Left lung (tissue), 10 donors: ENCODE data around the gene GMIP. TPM values are rescaled to one million over a fixed set of nuclear protein-coding genes. Genes with fewer than 3 reads are reported as not detected.
"Not testable (repeated sequence)": the region's sequence is repeated elsewhere in the genome, so short reads cannot be mapped to it uniquely, and the experiment has no call there.

Source experiments
- ATAC-seq: fragments of 200-7000 bp; cut with Tn5 transposase; one replicate; pipeline ENCODE4 v1.9.1; 2020; ENCODE audit warnings: moderate library complexity
- DNase-seq, 4 donors: peaks; one replicate each; pipeline ENCODE4 v3.0.0-alpha.2; 2013 to 2020
- H3K27ac ChIP-seq, 2 donors: fragments of 200-600 bp; sonication (generic) in 1 of 2; one replicate each; pipeline versions ENCODE4 v1.5.0 to v1.8.0; 2020 to 2021
- H3K27me3 ChIP-seq, 2 donors: fragments of 200-600 bp; sonication (generic) in 1 of 2; one replicate each; pipeline versions ENCODE4 v1.5.0 to v1.8.0; 2020 to 2021
- H3K36me3 ChIP-seq, 2 donors: fragments of 200-600 bp; sonication (generic) in 1 of 2; one replicate each; pipeline versions ENCODE4 v1.5.0 to v1.8.0; 2020 to 2021
- H3K4me1 ChIP-seq, 2 donors: fragments of 200-600 bp; one replicate each; pipeline ENCODE4 v1.8.0; 2021
- H3K4me3 ChIP-seq, 2 donors: fragments of 200-600 bp; sonication (generic) in 1 of 2; one replicate each; pipeline versions ENCODE4 v1.5.0 to v1.8.0; 2020 to 2021; ENCODE audit warnings: mild to moderate bottlenecking in 1 of 2
- H3K9me3 ChIP-seq, 2 donors: fragments of 200-600 bp; sonication (generic) in 1 of 2; one replicate each; pipeline versions ENCODE4 v1.5.0 to v1.8.0; 2020 to 2021
- CTCF ChIP-seq, 2 donors: fragments of 200-600 bp; sonication (generic) in 1 of 2; IDR thresholded peaks; one replicate each; pipeline versions ENCODE4 v1.5.0 to v1.8.0; 2021; ENCODE audit warnings: antibody characterized with exemption in 2 of 2
- intact Hi-C, 2 donors: fragments of 100-400 bp; cut with DNase I; formaldehyde crosslinking; loops; one replicate each; pipeline versions ENCODE4 v1.11.2 to v1.14.2; 2022
- polyA plus RNA-seq, 6 donors: library from polyadenylated mRNA; unstranded; fragments of 120-200 nt; gene quantifications; one replicate each; pipeline ENCODE4 v1.2.1, GENCODE V29; 2013; ENCODE audit not compliant: insufficient read length in 6 of 6
- total RNA-seq, 2 donors: library from RNA; stranded (reverse); fragmentation: NEBNext Ultra II Directional; extraction: Animal tissue kit (Norgen Biotek cat#: 25700); gene quantifications; one replicate each; pipeline ENCODE4 v1.2.1, GENCODE V29; 2021
- donor health status: DM: no; HTN: yes; CAD: no.
- donor health status: DM: no; HTN: no; CAD: no.

Gene GMIP
- total and polyA plus RNA-seq, 8 donors, result 9.1 to 57.2 (median 11.1) TPM

- DNase-seq (peak in 1 of 4 donors; percentile 38), ATAC-seq (no peak)
- intact Hi-C loops, result no loop called here
- no peak overlapping the region for H3K4me3 ChIP-seq
- no peak overlapping the region for H3K27ac ChIP-seq
- TF ChIP-seq CTCF (IDR thresholded peaks at IDR 0.05), result no peak
- no peaks in the 10 kb centered on the region for H3K36me3 ChIP-seq
- no peaks in the 10 kb centered on the region for H3K4me1 ChIP-seq
- no peaks in the 10 kb centered on the region for H3K27me3 ChIP-seq
- no peaks in the 10 kb centered on the region for H3K9me3 ChIP-seq
Measured at GRCh38 chr19:19602713-19603324, 40.6 kb downstream of the GMIP start.

- Histone ChIP-seq H3K27me3 (no peaks in the 10 kb centered on the region), H3K9me3 (no peaks in the 10 kb centered on the region), H3K36me3 (no peaks in the 10 kb centered on the region), H3K4me1 (no peaks in the 10 kb centered on the region), H3K4me3 (no peak overlapping the region), H3K27ac (no peak overlapping the region)
- ATAC-seq, result no peak
- intact Hi-C loops, result no loop called here
- peak in 1 of 4 donors; percentile 35 for DNase-seq
- TF ChIP-seq CTCF (IDR thresholded peaks at IDR 0.05), result no peak
Measured at GRCh38 chr19:19602136-19602712, 41.2 kb downstream of the GMIP start.

- Histone ChIP-seq H3K4me1 (peaks cover 0 to 1% of the 10 kb centered on the region in 2 donors), H3K27me3 (no peaks in the 10 kb centered on the region), H3K27ac (no peak overlapping the region), H3K36me3 (no peaks in the 10 kb centered on the region), H3K4me3 (no peak overlapping the region), H3K9me3 (no peaks in the 10 kb centered on the region)
- TF ChIP-seq CTCF (IDR thresholded peaks at IDR 0.05), result no peak
- intact Hi-C loops, result no loop called here
- DNase-seq (peak in 1 of 4 donors; percentile 1), ATAC-seq (no peak)
Measured at GRCh38 chr19:19600793-19601330, 42.6 kb downstream of the GMIP start.

GRCh38 chr19:19598728-19599451 lies 44.6 kb downstream of the GMIP start:
- intact Hi-C loops, H3K27me3 ChIP-seq, H3K36me3 ChIP-seq, ATAC-seq, H3K4me3 ChIP-seq, H3K9me3 ChIP-seq: not testable (repeated sequence)
- Histone ChIP-seq H3K27ac (peak overlapping the region in 1 of 2 donors; percentile 18), H3K4me1 (peaks cover 6 to 18% of the 10 kb centered on the region in 2 donors)
- peak in 1 of 4 donors; percentile 33 for DNase-seq

GRCh38 chr19:19597809-19598306 lies 45.6 kb downstream of the GMIP start:
- Histone ChIP-seq H3K4me3 (no peak overlapping the region), H3K9me3 (no peaks in the 10 kb centered on the region), H3K27ac (peak overlapping the region in 1 of 2 donors; percentile 10), H3K27me3 (no peaks in the 10 kb centered on the region), H3K36me3 (no peaks in the 10 kb centered on the region), H3K4me1 (peaks cover 6 to 18% of the 10 kb centered on the region in 2 donors)
- no peak for DNase-seq
- no peak for ATAC-seq
- no peak for TF ChIP-seq CTCF (IDR thresholded peaks at IDR 0.05)
- intact Hi-C loops, result no loop called here
